Colonic mucosa (tissue), 4 donors: Measurements from ENCODE around the gene FABP7. TPM values are rescaled to one million over a fixed set of nuclear protein-coding genes. Genes with fewer than 3 reads are reported as not detected.

Experiments
- DNase-seq: peaks from one replicate; pipeline ENCODE4 v3.0.0-alpha.2; 2020
- H3K27ac ChIP-seq: fragments of 200-600 bp; one replicate; pipeline ENCODE4 v1.8.0; 2021
- H3K27me3 ChIP-seq: fragments of 200-600 bp; one replicate; pipeline ENCODE4 v1.8.0; 2021
- H3K36me3 ChIP-seq: fragments of 200-600 bp; one replicate; pipeline ENCODE4 v1.8.0; 2021
- H3K4me1 ChIP-seq: fragments of 200-600 bp; one replicate; pipeline ENCODE4 v1.8.0; 2021; ENCODE audit warnings: mild to moderate bottlenecking
- H3K4me3 ChIP-seq: fragments of 200-600 bp; one replicate; pipeline ENCODE4 v1.8.0; 2021
- H3K9ac ChIP-seq, 2 donors: one replicate each; pipeline ENCODE4 v1.7.0; 2013; ENCODE audit warnings: control low read depth in 2 of 2, low read depth in 2 of 2, low read length in 2 of 2
- H3K9me3 ChIP-seq: fragments of 200-600 bp; one replicate; pipeline ENCODE4 v1.8.0; 2021
- intact Hi-C: fragments of 100-400 bp; cut with DNase I; formaldehyde crosslinking; loops from one replicate; pipeline ENCODE4 v1.14.1; 2022
- total RNA-seq, 2 donors: library from RNA; stranded (reverse); fragmentation: NEBNext Ultra II Directional in 1 of 2; extraction: Animal tissue kit (Norgen Biotek cat#: 25700) in 1 of 2; gene quantifications; one replicate each; pipeline ENCODE4 v1.2.1, GENCODE V29; 2021
- TF ChIP-seq, protein P1 (sequence below): fragments of 200-600 bp; IDR thresholded peaks from one replicate; pipeline ENCODE4 v1.8.0; 2022; ENCODE audit warnings: antibody characterized with exemption, mild to moderate bottlenecking
- donor health status: healthy.
- donor health status: DM: no; HTN: no; CAD: no.
- donor health status: DM: no; HTN: no; CAD: no.

FABP7 gene
- total RNA-seq, 2 donors from 2014 or later, result not detected

DNA sequence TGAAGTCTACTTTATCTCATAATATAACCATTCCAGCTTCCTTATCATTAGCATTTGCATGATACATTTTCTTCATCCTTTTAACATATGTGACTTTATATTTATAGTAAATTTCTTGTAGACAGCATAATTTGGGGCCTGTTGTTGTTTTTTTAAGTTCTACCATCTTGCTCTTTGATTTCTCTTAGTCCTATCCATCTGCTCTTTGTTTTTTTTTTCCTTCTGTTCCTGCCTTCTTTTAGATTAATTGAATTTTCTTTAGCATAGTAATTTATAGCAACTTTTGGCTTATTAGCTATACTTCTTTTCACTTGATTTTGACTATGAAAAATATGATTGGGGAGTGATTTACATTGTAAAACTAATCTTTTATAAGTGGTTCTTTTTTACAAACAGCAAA lies 19.2 kb upstream of the FABP7 start:
- no peak overlapping the region for H3K9ac ChIP-seq
- H3K27me3 ChIP-seq, result no peaks in the 10 kb centered on the region
- no peak overlapping the region for H3K4me3 ChIP-seq
- H3K36me3 ChIP-seq, result no peaks in the 10 kb centered on the region
- TF ChIP-seq, protein P1, sequence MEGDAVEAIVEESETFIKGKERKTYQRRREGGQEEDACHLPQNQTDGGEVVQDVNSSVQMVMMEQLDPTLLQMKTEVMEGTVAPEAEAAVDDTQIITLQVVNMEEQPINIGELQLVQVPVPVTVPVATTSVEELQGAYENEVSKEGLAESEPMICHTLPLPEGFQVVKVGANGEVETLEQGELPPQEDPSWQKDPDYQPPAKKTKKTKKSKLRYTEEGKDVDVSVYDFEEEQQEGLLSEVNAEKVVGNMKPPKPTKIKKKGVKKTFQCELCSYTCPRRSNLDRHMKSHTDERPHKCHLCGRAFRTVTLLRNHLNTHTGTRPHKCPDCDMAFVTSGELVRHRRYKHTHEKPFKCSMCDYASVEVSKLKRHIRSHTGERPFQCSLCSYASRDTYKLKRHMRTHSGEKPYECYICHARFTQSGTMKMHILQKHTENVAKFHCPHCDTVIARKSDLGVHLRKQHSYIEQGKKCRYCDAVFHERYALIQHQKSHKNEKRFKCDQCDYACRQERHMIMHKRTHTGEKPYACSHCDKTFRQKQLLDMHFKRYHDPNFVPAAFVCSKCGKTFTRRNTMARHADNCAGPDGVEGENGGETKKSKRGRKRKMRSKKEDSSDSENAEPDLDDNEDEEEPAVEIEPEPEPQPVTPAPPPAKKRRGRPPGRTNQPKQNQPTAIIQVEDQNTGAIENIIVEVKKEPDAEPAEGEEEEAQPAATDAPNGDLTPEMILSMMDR, result no peak
- no peak for DNase-seq
- no peak overlapping the region for H3K27ac ChIP-seq
- intact Hi-C loops, result no loop called here
- H3K4me1 ChIP-seq, result no peaks in the 10 kb centered on the region
- no peaks in the 10 kb centered on the region for H3K9me3 ChIP-seq

DNA sequence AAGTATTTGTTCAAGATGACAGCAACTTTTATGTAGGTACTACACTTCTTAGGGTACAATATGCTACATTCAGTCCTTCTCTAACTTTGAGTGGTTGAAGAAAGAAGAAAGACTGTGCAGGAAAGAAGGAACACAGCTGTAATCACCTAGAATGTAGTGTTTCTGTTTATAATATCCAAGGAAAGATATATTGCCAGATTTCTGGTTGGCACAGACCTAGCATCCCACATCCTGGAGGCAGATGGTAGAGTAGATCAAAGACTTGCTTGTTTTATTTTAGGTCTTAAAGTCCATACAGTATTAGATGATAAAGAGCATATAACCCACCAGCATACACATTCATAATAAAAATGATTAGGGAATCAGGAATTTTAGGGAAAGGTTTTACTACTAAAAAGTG lies 13.3 kb upstream of the FABP7 start:
- H3K9me3 ChIP-seq, result no peaks in the 10 kb centered on the region
- H3K27ac ChIP-seq, result no peak overlapping the region
- H3K36me3 ChIP-seq, result no peaks in the 10 kb centered on the region
- no peak overlapping the region for H3K4me3 ChIP-seq
- H3K4me1 ChIP-seq, result no peaks in the 10 kb centered on the region
- intact Hi-C loops, result no loop called here
- H3K27me3 ChIP-seq, result no peaks in the 10 kb centered on the region
- H3K9ac ChIP-seq, result no peak overlapping the region
- TF ChIP-seq, protein P1, result no peak
- no peak for DNase-seq

DNA sequence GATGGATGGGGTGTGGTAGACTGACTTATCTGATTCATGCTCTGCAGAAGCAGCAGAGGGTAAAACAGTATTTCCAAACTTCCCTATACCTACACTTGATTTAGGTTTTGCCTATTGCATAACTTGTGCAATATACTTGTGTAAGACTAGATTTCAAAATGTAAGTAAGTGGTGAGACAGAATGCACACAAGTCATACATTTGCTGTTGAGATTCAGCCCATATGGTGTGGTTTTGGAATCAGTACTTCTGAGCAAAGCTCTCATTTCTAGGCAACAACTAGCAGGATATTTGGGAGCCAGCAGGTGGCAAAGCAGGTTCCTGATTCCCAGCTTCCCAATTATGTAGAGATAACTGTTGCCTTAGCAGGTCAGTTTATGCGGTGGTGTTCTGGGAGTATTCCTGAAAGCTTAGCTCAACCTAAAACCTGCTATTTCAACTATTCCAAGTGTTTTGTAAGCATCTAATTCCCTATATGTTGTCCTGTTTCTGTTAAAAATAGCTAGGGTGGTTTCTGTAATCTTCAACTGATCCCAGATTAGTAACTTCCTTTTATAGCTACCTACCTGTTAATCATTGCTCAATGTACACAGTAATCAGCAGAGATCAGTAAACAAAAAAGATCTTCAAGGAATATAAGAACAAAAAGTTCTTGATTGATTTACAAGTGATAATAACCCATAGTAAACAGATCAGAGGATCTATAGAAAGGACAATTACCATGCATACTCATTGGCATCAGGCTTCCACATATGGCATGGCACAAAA lies 8.5 kb upstream of the FABP7 start:
- DNase-seq, result peak; percentile 43
- Histone ChIP-seq H3K27me3 (no peaks in the 10 kb centered on the region), H3K4me1 (no peaks in the 10 kb centered on the region), H3K36me3 (no peaks in the 10 kb centered on the region), H3K4me3 (no peak overlapping the region), H3K27ac (peak overlapping the region; percentile 70), H3K9ac (no peak overlapping the region), H3K9me3 (no peaks in the 10 kb centered on the region)
- TF ChIP-seq, protein P1, result peak; percentile 21
- intact Hi-C loops, result no loop called here

DNA sequence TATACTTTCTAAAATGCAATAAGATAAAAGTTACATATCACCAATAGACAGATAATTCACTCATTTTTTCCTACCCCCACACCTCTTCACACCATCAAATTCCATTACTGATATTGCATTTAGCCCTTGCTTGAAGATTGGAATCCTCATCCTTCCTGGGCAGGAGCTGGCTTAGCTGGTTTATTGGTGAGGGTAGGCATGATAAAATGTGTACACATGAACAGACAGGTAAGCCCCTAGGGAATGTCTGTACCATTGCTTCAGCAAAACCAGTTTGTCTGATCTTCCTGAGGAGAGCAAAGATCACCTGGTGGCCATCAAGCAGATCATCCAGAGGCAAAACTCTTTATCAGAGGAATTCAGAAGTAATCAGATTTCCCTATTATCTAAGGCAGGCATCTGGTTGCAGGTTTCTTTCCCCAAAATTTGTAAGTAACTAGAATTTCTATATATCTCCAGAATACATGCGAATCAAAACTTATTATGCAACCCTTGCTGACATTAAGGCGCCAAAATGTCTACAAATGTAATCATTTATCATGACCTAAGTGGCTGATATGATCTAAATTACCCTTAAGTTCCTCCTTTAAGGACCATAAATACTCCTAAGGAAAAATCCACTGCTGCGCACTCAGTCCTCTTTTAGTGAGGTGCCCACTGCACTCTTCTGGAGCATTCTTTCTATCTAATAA lies 6.6 kb upstream of the FABP7 start:
- TF ChIP-seq, protein P1, result no peak
- H3K4me1 ChIP-seq, result no peaks in the 10 kb centered on the region
- no peak overlapping the region for H3K27ac ChIP-seq
- no peaks in the 10 kb centered on the region for H3K27me3 ChIP-seq
- H3K36me3 ChIP-seq, result no peaks in the 10 kb centered on the region
- no peak overlapping the region for H3K4me3 ChIP-seq
- H3K9ac ChIP-seq, result no peak overlapping the region
- H3K9me3 ChIP-seq, result no peaks in the 10 kb centered on the region
- intact Hi-C loops, result no loop called here
- DNase-seq, result no peak

DNA sequence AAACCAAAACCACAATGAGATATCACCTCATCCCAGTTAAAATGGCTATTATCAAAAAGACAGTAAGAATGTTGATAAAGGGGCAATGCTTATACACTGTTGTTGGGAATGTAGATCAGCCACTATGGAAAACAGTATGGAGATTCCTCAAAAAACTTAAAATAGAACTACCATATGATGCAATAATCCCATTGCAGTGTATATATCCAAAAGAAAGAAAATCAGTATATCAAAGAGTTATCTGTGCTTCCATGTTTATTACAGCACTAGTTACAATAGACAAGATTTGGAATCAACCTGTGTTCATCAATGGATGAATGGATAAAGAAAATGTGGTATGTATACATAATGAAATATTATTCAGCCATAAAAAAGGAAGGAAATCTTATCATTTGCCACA lies 3.5 kb upstream of the FABP7 start:
- intact Hi-C loops, result no loop called here
- no peak overlapping the region for H3K4me3 ChIP-seq
- H3K27ac ChIP-seq, result no peak overlapping the region
- TF ChIP-seq, protein P1, result no peak
- no peak overlapping the region for H3K9ac ChIP-seq
- H3K27me3 ChIP-seq, result no peaks in the 10 kb centered on the region
- no peaks in the 10 kb centered on the region for H3K4me1 ChIP-seq
- no peaks in the 10 kb centered on the region for H3K36me3 ChIP-seq
- no peaks in the 10 kb centered on the region for H3K9me3 ChIP-seq
- no peak for DNase-seq
